ENCODE results near the gene DTWD2.

Gene DTWD2

GRCh38 chr5:118906947-118907346 is 81.4 kb downstream of the DTWD2 start:
- H3K4me3 ChIP-seq (ENCODE audit: low read depth, low read length), result no peak overlapping the region
- no peak for TF ChIP-seq CTCF (IDR thresholded peaks at IDR 0.05; ENCODE audit: low read depth, low read length, missing control alignments)
- DNase-seq (ENCODE audit: low read depth), result no peak
- in situ Hi-C loops (cut with HindIII; ENCODE audit: low sequenced_read_pairs), result no loop called here

- no peak for TF ChIP-seq CTCF (IDR thresholded peaks at IDR 0.05; ENCODE audit: low read depth, low read length, missing control alignments)
- in situ Hi-C loops (cut with HindIII; ENCODE audit: low sequenced_read_pairs), result no loop called here
- no peak for DNase-seq (ENCODE audit: low read depth)
- no peak overlapping the region for H3K4me3 ChIP-seq (ENCODE audit: low read depth, low read length)
Observed at GRCh38 chr5:118905196-118905595, 83.2 kb downstream of the DTWD2 start.

DNA sequence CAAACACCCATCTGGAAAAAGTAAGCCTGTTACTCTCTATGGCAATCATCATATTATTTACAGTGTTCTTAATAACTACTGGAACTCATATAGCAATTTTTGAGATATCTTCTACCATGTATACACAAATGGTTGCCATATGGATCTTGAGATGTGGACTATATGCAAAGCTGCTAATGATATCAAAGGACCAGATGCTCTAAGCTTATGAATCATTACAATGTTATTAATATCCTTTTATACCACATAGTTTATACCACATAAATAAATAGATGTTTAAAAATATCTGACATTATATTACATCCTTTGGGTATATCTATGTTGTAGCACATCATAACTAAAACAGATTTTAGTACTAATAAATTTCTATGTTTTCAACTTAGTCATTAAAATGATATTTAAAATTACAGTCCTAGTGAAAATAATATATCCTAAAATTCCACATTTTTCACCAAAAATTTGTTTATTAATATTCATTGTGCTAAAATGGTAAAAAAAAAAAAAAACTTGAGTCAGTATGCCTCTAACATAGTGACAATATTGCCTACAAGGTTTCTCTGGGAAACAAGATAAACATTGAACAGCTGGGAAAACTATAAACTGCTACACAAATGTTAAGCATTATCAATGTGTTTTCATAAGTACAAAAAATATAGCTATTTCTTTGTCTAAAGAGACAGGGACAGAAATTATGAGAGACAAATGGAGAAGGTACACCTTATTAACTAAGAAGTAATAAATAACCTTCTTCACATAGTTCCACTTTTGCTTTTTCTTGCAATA is 85.5 kb downstream of the DTWD2 start:
- TF ChIP-seq CTCF (IDR thresholded peaks at IDR 0.05; ENCODE audit: low read depth, low read length, missing control alignments), result no peak
- in situ Hi-C loops (cut with HindIII; ENCODE audit: low sequenced_read_pairs), result no loop called here
- no peak for DNase-seq (ENCODE audit: low read depth)
- H3K4me3 ChIP-seq (ENCODE audit: low read depth, low read length), result no peak overlapping the region

GRCh38 chr5:118894709-118895108 is 93.6 kb downstream of the DTWD2 start:
- no peak overlapping the region for H3K4me3 ChIP-seq (ENCODE audit: low read depth, low read length)
- TF ChIP-seq CTCF (IDR thresholded peaks at IDR 0.05; ENCODE audit: low read depth, low read length, missing control alignments), result no peak
- DNase-seq (ENCODE audit: low read depth), result no peak
- in situ Hi-C loops (cut with HindIII; ENCODE audit: low sequenced_read_pairs), result no loop called here

GRCh38 chr5:118891252-118891651 is 97.1 kb downstream of the DTWD2 start:
- H3K4me3 ChIP-seq (ENCODE audit: low read depth, low read length), result no peak overlapping the region
- in situ Hi-C loops (cut with HindIII; ENCODE audit: low sequenced_read_pairs), result no loop called here
- peak; percentile 18 for DNase-seq (ENCODE audit: low read depth)
- TF ChIP-seq CTCF (IDR thresholded peaks at IDR 0.05; ENCODE audit: low read depth, low read length, missing control alignments), result no peak

DNA sequence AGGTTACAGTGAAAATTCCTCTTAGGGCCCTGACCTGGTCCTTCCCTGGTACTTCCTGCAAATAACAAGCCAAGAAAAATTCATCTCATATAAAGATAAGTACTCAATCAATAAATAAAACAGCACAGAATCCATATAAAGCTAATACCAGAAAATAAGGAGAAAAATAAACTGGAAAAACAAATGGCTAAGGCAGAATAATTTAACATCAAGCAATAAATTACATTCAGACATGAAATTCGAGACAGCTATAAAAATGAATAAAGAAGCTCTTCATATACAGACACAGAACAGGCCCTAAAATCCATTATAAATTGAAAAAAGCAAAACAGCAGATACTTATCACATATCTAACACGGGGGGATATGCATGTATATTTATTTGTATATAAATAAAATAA is 99.2 kb downstream of the DTWD2 start:
- in situ Hi-C loops (cut with HindIII; ENCODE audit: low sequenced_read_pairs), result no loop called here
- no peak for TF ChIP-seq CTCF (IDR thresholded peaks at IDR 0.05; ENCODE audit: low read depth, low read length, missing control alignments)
- no peak for DNase-seq (ENCODE audit: low read depth)
- H3K4me3 ChIP-seq (ENCODE audit: low read depth, low read length), result no peak overlapping the region

Data from astrocyte of the cerebellum (primary cell).